ENCODE data around the gene TNFAIP6.
"Not testable (repeated sequence)": the region's sequence is repeated elsewhere in the genome, so short reads cannot be mapped to it uniquely, and the experiment has no call there.

TNFAIP6 gene

GRCh38 chr2:151334082-151334815 lies 23.1 kb upstream of the TNFAIP6 start:
- no peak overlapping the region for H3K4me3 ChIP-seq (ENCODE audit: low read depth, low read length)
- no peak for TF ChIP-seq CTCF (IDR thresholded peaks at IDR 0.05; ENCODE audit: low read depth, low read length)

DNA sequence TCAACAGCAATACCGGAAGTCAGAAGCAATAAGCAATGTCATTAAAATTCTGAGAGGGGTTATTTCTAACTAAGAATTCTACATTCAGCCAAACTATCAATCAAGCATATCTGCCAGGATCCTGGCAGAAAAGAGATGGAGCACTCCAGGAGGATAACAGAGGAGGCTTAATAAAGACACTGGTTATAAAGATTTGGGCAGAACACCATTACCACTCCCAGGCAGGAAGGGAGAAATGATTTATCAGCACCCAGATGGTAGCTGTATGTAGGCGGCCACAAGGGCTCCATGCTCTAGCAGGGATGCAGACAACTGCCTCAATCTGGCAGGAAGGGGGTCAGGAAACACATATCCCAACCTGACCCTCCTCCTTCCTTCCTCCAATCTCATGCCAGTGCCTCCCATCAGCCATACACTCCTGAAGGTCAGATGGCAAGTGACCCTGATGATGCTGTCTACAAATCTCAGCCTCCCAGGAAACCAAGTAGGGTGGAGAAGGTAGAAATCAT lies 20.5 kb upstream of the TNFAIP6 start:
- TF ChIP-seq CTCF (IDR thresholded peaks at IDR 0.05; ENCODE audit: low read depth, low read length): no peak

DNA sequence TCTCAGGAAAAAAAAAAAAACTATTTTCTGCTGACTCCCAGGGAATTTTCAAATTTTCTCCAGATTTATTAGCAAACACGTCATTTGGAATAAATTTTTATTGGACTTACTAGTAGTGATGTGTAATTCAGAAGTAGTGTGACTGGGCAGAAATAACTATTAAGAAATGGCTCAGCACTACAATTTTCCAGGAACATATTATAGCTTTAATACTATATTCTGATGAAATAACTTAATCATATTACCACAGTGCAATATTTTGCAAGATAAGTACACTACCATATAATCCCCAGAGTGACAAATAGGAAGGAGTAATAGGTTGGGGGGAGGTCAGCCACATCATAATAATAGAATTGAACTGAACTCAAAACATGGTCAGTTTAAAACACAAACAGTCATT lies 19.7 kb upstream of the TNFAIP6 start:
- no peak for TF ChIP-seq CTCF (IDR thresholded peaks at IDR 0.05; ENCODE audit: low read depth, low read length)
- H3K4me3 ChIP-seq (ENCODE audit: low read depth, low read length): no peak overlapping the region

More for the DNA sequence above, 20.5 kb upstream of the TNFAIP6 start:
- H3K4me3 ChIP-seq (ENCODE audit: low read depth, low read length): no peak overlapping the region

DNA sequence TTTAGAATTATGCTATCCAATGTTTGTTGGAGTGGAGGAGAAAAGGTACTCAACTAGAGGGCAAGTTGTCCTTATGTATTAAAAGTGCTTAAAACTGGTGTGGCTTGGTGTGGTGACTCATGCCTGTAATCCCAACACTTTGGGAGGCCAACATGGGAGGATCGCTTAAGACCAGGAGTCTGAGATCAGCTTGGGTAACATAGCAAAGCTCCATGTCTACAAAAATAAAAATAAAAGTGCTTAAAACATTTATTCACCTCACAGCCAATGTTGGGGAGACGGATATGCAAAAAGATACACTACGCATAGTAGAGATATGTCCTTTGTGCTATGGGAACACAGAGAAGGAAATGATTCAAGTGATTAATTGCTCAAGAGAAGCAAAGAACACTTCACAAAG lies 19.3 kb upstream of the TNFAIP6 start:
- no peak overlapping the region for H3K4me3 ChIP-seq (ENCODE audit: low read depth, low read length)
- TF ChIP-seq CTCF (IDR thresholded peaks at IDR 0.05; ENCODE audit: low read depth, low read length): no peak

DNA sequence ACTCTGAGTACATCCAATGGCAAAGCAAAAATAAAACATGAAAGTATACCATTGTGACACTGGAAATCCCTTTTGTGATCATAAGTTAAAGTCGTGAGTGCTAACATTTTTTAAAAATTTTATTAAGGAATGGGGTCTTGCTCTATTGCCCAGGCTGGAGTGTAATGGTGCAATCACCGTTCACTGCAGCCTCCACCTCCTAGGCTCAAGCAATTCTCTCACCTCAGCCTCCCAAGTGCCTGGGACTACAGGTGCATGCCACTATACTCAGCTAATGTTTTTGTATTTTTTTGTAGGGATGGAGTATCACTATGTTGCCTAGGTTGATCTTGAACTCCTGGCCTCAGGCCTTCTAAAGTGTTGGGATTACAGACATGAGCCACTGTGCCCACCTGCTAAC lies 14.3 kb upstream of the TNFAIP6 start:
- no peak for TF ChIP-seq CTCF (IDR thresholded peaks at IDR 0.05; ENCODE audit: low read depth, low read length)
- H3K4me3 ChIP-seq (ENCODE audit: low read depth, low read length): no peak overlapping the region

- H3K4me3 ChIP-seq (ENCODE audit: low read depth, low read length): not testable (repeated sequence)
Measured at GRCh38 chr2:151344191-151344590, 13.2 kb upstream of the TNFAIP6 start.

- TF ChIP-seq CTCF (IDR thresholded peaks at IDR 0.05; ENCODE audit: low read depth, low read length): no peak
- H3K4me3 ChIP-seq (ENCODE audit: low read depth, low read length): no peak overlapping the region
Measured at GRCh38 chr2:151344906-151345305, 12.5 kb upstream of the TNFAIP6 start.

DNA sequence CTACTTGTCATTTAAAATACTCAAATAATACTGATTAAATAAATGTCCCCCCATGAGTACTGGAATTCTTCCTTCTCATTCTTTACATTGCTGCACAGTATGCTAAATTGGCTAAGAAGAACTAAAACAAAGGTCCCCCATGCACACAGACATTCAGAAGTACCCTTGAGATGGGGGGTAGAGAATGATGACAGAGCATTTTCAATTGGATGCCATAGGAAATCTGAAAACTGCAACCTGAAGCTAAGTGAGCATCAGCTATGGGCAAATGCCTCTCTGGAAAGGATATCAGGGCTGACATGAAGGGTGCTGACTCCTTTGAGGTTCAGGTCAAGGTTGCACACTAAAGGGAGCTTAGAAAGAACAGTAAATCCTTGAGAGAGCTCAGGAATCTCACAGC lies 10.1 kb upstream of the TNFAIP6 start:
- no peak overlapping the region for H3K4me3 ChIP-seq (ENCODE audit: low read depth, low read length)
- no peak for TF ChIP-seq CTCF (IDR thresholded peaks at IDR 0.05; ENCODE audit: low read depth, low read length)

Measured in WI38 (cell line).